ENCODE results near the gene CCDC148.

GRCh38 chr2:158228943-158229508 lies 227.5 kb downstream of the CCDC148 start:
- TF ChIP-seq, protein P1, sequence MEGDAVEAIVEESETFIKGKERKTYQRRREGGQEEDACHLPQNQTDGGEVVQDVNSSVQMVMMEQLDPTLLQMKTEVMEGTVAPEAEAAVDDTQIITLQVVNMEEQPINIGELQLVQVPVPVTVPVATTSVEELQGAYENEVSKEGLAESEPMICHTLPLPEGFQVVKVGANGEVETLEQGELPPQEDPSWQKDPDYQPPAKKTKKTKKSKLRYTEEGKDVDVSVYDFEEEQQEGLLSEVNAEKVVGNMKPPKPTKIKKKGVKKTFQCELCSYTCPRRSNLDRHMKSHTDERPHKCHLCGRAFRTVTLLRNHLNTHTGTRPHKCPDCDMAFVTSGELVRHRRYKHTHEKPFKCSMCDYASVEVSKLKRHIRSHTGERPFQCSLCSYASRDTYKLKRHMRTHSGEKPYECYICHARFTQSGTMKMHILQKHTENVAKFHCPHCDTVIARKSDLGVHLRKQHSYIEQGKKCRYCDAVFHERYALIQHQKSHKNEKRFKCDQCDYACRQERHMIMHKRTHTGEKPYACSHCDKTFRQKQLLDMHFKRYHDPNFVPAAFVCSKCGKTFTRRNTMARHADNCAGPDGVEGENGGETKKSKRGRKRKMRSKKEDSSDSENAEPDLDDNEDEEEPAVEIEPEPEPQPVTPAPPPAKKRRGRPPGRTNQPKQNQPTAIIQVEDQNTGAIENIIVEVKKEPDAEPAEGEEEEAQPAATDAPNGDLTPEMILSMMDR (IDR thresholded peaks at IDR 0.05; ENCODE audit: low read depth, low read length) = no peak
- no peak for TF ChIP-seq EZH2phosphoT487 (IDR thresholded peaks at IDR 0.05; ENCODE audit: low read depth)
